Body of pancreas (tissue), 4 donors: ENCODE measurements around the gene NME4. TPM values are rescaled to one million over a fixed set of nuclear protein-coding genes. Genes with fewer than 3 reads are reported as not detected.
A peak's percentile ranks its signal among the peaks of the same experiment; 100 is the strongest.

Experiments used
- ATAC-seq: fragments of 150-250 bp; one replicate; pipeline ENCODE4 v1.9.1; 2016
- DNase-seq, 4 donors: peaks; one replicate each; pipeline ENCODE4 v3.0.0-alpha.2; 2019
- H3K27ac ChIP-seq, 4 donors: fragments of 200-600 bp; sonication (generic); 1 replicate in 3 of 4; 2 replicates in 1 of 4; pipeline versions ENCODE4 v1.5.1 to v1.6.1; 2016 to 2019; ENCODE audit warnings: mild to moderate bottlenecking in 1 of 4, mixed read lengths in 1 of 4, moderate library complexity in 1 of 4
- H3K27me3 ChIP-seq, 2 donors: fragments of 200-600 bp; sonication (generic); one replicate each; pipeline ENCODE4 v1.6.0; 2016; ENCODE audit warnings: mild to moderate bottlenecking in 1 of 2
- H3K36me3 ChIP-seq, 2 donors: fragments of 200-600 bp; sonication (generic); replicated peaks in 1 of 2; 2 replicates each; pipeline ENCODE4 v1.5.1; 2016; ENCODE audit warnings: low read depth in 2 of 2; ENCODE audit not compliant: insufficient read depth in 1 of 2
- H3K4me1 ChIP-seq: fragments of 200-600 bp; sonication (generic); one replicate; pipeline ENCODE4 v1.6.0; 2016
- H3K4me3 ChIP-seq, 2 donors: fragments of 200-600 bp; sonication (generic); 1 replicate in 1 of 2; 2 replicates in 1 of 2; pipeline ENCODE4 v1.5.1; 2016 to 2019
- H3K9me3 ChIP-seq, 3 donors: fragments of 200-600 bp; sonication (generic); 1 replicate in 2 of 3; 2 replicates in 1 of 3; pipeline ENCODE4 v1.5.1; 2016
- POLR2A ChIP-seq, 3 donors: fragments of 450-650 bp; IDR thresholded peaks; one replicate each; pipeline ENCODE4 v1.6.1; 2016; ENCODE audit warnings: antibody characterized with exemption in 3 of 3, mild to moderate bottlenecking in 2 of 3
- WGBS, 2 donors: methylation state at CpG; one replicate each; pipeline ENCODE4 v1.1.5; 2017; 5-methylcytosine and 5-hydroxymethylcytosine counted together
- intact Hi-C: fragments of 100-400 bp; cut with DNase I; formaldehyde crosslinking; loops from one replicate; pipeline ENCODE4 v1.15.1; 2023
- total RNA-seq, 2 donors: library from RNA; depleted of rRNA; stranded (reverse); fragments of >200 nt; gene quantifications; one replicate each; pipeline ENCODE4 v1.1.0, GENCODE V29; 2016
- TF ChIP-seq, protein P1 (sequence below), 7 experiments: fragments of 450-650 bp in 4 of 7; fragments of 200-600 bp in 3 of 7; sonication (generic) in 3 of 7; IDR thresholded peaks; one replicate each; pipeline ENCODE4 v1.5.1; 2016 to 2019; ENCODE audit warnings: antibody characterized with exemption in 7 of 7

NME4 gene
- total RNA-seq, 2 donors from 2014 or later, result 20.2 to 33.0 TPM

DNA sequence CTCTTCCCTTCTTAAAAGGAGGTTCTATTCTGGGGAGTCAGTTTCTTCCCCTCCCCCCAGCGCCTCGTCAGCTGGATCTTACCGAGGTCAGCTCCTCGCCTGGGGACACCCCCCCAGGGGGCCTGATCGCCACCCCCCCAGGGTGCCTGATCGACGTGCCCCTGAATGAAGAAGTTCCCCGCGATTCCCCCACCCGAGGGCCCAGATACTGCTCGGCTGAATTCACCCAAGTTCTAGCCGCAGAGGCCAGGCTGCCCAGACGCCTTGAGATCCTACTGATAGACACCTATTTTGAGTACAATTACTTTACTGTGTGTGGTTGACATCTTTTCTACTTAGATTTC is 29.9 kb downstream of the NME4 start:
- Histone ChIP-seq H3K36me3 (no peaks in the 10 kb centered on the region), H3K27me3 (no peaks in the 10 kb centered on the region), H3K9me3 (no peaks in the 10 kb centered on the region), H3K4me3 (peak overlapping the region; percentile 34 to 41), H3K4me1 (peaks cover 61% of the 10 kb centered on the region), H3K27ac (peak overlapping the region; percentile 80 to 89 (median 88))
- WGBS, 2 donors, result 0 to 2% methylated on average over 3 to 13 of the region's 13 CpGs
- DNase-seq, result no peak
- intact Hi-C loops, result no loop called here
- peak in 1 of 3 donors; percentile 2 for TF ChIP-seq POLR2A (IDR thresholded peaks at IDR 0.05)
- TF ChIP-seq, protein P1, sequence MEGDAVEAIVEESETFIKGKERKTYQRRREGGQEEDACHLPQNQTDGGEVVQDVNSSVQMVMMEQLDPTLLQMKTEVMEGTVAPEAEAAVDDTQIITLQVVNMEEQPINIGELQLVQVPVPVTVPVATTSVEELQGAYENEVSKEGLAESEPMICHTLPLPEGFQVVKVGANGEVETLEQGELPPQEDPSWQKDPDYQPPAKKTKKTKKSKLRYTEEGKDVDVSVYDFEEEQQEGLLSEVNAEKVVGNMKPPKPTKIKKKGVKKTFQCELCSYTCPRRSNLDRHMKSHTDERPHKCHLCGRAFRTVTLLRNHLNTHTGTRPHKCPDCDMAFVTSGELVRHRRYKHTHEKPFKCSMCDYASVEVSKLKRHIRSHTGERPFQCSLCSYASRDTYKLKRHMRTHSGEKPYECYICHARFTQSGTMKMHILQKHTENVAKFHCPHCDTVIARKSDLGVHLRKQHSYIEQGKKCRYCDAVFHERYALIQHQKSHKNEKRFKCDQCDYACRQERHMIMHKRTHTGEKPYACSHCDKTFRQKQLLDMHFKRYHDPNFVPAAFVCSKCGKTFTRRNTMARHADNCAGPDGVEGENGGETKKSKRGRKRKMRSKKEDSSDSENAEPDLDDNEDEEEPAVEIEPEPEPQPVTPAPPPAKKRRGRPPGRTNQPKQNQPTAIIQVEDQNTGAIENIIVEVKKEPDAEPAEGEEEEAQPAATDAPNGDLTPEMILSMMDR (IDR thresholded peaks at IDR 0.05), result no peak
- ATAC-seq, result no peak

DNA sequence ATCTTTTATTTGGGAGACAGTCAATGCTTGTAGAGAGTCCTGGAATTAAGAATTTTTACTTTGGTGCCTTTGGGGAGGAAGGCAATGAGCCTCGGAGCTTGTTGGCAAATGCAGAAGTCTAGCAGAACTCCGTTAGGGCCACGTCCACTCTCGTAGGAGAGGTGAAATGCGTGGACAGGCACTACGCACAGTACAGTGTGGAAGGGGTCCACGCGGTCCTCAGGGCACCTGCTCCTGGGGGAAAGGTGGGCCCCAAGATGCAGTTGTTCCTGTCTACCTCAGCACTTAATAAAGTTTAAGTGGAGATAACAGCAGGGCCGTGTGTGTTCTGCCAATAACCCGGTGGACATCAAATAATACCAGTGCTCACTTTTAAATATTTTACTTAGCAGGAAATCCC is 30.3 kb downstream of the NME4 start:
- WGBS, 2 donors, result 22 to 29% methylated on average over 10 of the region's 10 CpGs
- H3K27me3 ChIP-seq, result no peaks in the 10 kb centered on the region
- H3K4me1 ChIP-seq, result peaks cover 61% of the 10 kb centered on the region
- ATAC-seq, result no peak
- no peaks in the 10 kb centered on the region for H3K9me3 ChIP-seq
- no peak for DNase-seq
- TF ChIP-seq, protein P1 (IDR thresholded peaks at IDR 0.05), result no peak
- no peak for TF ChIP-seq POLR2A (IDR thresholded peaks at IDR 0.05)
- intact Hi-C loops, result no loop called here
- peak overlapping the region in 3 of 4 donors; percentile 80 to 89 (median 88) for H3K27ac ChIP-seq
- peak overlapping the region in 1 of 2 donors; percentile 41 for H3K4me3 ChIP-seq
- H3K36me3 ChIP-seq, result no peaks in the 10 kb centered on the region

DNA sequence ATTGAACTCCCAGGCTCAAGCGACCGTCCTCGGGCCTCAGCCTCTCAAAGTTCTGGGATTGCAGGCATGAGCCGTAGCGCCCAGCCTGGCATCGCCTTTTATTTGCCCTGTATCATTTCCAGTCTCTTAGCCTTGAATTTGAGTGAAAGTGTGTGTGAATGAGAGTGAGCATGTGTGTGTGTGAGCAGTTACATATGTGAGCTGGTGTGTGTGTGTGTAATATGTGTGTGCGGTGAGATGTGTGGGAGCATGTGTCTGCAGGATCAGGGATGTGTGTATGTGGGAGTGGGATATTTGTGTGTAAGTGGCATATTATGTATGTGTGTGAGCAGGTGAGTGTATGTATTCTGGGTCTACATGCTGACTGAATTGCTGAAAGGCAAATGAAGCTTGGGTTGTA is 33.9 kb downstream of the NME4 start:
- peaks cover 45% of the 10 kb centered on the region for H3K4me1 ChIP-seq
- intact Hi-C loops, result no loop called here
- 54 to 59% methylated on average over 7 of the region's 7 CpGs for WGBS, 2 donors
- no peaks in the 10 kb centered on the region for H3K27me3 ChIP-seq
- TF ChIP-seq, protein P1 (IDR thresholded peaks at IDR 0.05), result no peak
- TF ChIP-seq POLR2A (IDR thresholded peaks at IDR 0.05), result no peak
- H3K36me3 ChIP-seq, result no peaks in the 10 kb centered on the region
- H3K9me3 ChIP-seq, result no peaks in the 10 kb centered on the region
- H3K27ac ChIP-seq, result no peak overlapping the region
- no peak for DNase-seq
- no peak for ATAC-seq
- no peak overlapping the region for H3K4me3 ChIP-seq

DNA sequence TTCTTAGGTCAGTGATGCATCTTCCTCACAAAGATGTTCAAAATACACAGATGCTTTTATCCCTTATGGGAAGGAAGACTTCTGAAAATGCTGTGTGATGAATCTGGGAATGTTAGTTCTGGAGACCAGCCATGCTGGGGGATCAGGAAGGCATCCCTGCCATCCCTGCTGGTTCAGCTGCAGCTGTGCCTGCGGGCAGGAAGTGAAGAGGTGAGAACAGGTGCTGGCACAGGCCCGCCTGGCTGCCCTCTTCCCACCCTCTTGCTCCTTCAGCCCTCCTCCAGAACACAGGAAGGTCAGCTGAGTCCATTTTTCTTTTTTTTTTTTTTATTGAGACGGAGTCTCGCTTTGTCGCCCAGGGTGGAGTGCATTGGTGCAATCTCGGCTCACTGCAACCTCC is 43.6 kb downstream of the NME4 start:
- DNase-seq (no peak), ATAC-seq (no peak)
- H3K9me3 ChIP-seq, result no peaks in the 10 kb centered on the region
- H3K4me1 ChIP-seq, result no peaks in the 10 kb centered on the region
- TF ChIP-seq, protein P1 (IDR thresholded peaks at IDR 0.05), result no peak
- H3K36me3 ChIP-seq, result peaks cover 0 to 2% of the 10 kb centered on the region in 2 donors
- 81 to 90% methylated on average over 6 of the region's 6 CpGs for WGBS, 2 donors
- H3K4me3 ChIP-seq, result no peak overlapping the region
- H3K27me3 ChIP-seq, result no peaks in the 10 kb centered on the region
- H3K27ac ChIP-seq, result no peak overlapping the region
- intact Hi-C loops, result no loop called here

DNA sequence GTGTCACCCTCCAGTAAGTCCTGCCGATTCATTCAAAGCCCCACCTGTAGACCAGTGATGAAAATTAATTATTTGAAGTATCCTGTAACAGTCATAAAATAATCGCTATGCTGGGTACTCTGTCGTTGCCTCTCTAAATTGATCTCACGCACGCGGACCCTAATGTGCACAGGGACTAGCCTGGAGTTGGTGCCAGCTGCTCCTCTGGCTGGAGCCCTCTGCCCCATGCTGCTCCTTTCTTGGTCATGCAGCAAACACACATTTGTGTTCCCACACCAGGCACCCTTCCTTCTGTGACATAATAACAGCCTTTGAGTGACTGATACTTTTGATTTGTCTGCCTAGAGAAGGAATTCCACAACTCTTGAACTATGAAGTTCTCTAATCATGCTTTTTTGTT is 44.4 kb downstream of the NME4 start:
- H3K9me3 ChIP-seq, result no peaks in the 10 kb centered on the region
- intact Hi-C loops, result no loop called here
- H3K4me3 ChIP-seq, result no peak overlapping the region
- H3K36me3 ChIP-seq, result peaks cover 0 to 2% of the 10 kb centered on the region in 2 donors
- WGBS, 2 donors, result 86 to 90% methylated on average over 6 of the region's 6 CpGs
- H3K27ac ChIP-seq, result no peak overlapping the region
- ATAC-seq (no peak), DNase-seq (no peak)
- TF ChIP-seq, protein P1 (IDR thresholded peaks at IDR 0.05), result no peak
- TF ChIP-seq POLR2A (IDR thresholded peaks at IDR 0.05), result no peak
- no peaks in the 10 kb centered on the region for H3K27me3 ChIP-seq
- H3K4me1 ChIP-seq, result no peaks in the 10 kb centered on the region
